HepG2 (cell line): Measurements from ENCODE around the gene TRA2B. TPM values are rescaled to one million over a fixed set of nuclear protein-coding genes. Genes with fewer than 3 reads are reported as not detected.

Experiments used
- ATAC-seq: fragments of 200-7000 bp; cut with Tn5 transposase; 3 replicates; pipeline ENCODE4 v1.9.1; 2020; ENCODE audit warnings: mild to moderate bottlenecking, moderate library complexity
- BruUV-seq: library from RNA; stranded (reverse); fragments of 400-500 nt; replicated peaks from 2 replicates; lab custom pipeline; 2021; lab: Mats Ljungman, UMichigan
- CTCF ChIA-PET: fragments of 300-600 bp; formaldehyde crosslinking; extraction: SDS; loops from one replicate; lab custom pipeline; 2021; ENCODE audit warnings: low total read pairs, inconsistent platforms, low intra/inter-chr PET ratio; lab: Yijun Ruan, JAX
- POLR2A ChIA-PET: fragments of 350-600 bp; sonication (Branson Sonifier 250); formaldehyde crosslinking; loops from one replicate; lab custom pipeline; 2020; ENCODE audit warnings: antibody characterized with exemption, inconsistent platforms; lab: Yijun Ruan, JAX
- DNase-seq: peaks from one replicate; pipeline ENCODE4 v3.0.0-alpha.2; 2015; ENCODE audit warnings: low spot score
- FAIRE-seq: peaks from 3 replicates; lab custom pipeline; 2011; peaks lifted over from hg19 to GRCh38; lab: Jason Lieb, UNC
- H2AFZ ChIP-seq: one replicate; pipeline ENCODE4 v1.6.1; 2011; ENCODE audit warnings: low read length, inconsistent platforms
- H3K27ac ChIP-seq: fragments of 300-600 bp; 3 replicates; pipeline ENCODE4 v1.8.0; 2011; ENCODE audit warnings: mixed run types, mild to moderate bottlenecking, mixed read lengths, low read length, inconsistent platforms; ENCODE audit not compliant: insufficient read depth; ENCODE audit errors: extremely low read length
- H3K27me3 ChIP-seq, 2 experiments: fragments of 200-600 bp in 1 of 2; 2 replicates in 1 of 2; 3 replicates in 1 of 2; pipeline versions ENCODE4 v1.6.0 to v1.8.0; 2011; ENCODE audit warnings: low read length in 2 of 2, mild to moderate bottlenecking in 2 of 2, moderate library complexity in 2 of 2, inconsistent platforms in 1 of 2; ENCODE audit not compliant: insufficient read depth in 2 of 2, control insufficient read depth in 1 of 2
- H3K36me3 ChIP-seq, 2 experiments: fragments of 200-600 bp in 1 of 2; replicated peaks in 1 of 2; 2 replicates in 1 of 2; 3 replicates in 1 of 2; pipeline versions ENCODE4 v1.5.1 to v1.8.0; 2011; ENCODE audit warnings: low read length in 2 of 2, inconsistent platforms in 1 of 2; ENCODE audit not compliant: insufficient read depth in 2 of 2, control insufficient read depth in 1 of 2
- H3K4me1 ChIP-seq: 2 replicates; pipeline ENCODE4 v1.5.1; 2012; ENCODE audit warnings: low read length, inconsistent platforms; ENCODE audit not compliant: insufficient read depth
- H3K4me2 ChIP-seq: 2 replicates; pipeline ENCODE4 v1.6.0; 2011; ENCODE audit warnings: low read depth, low read length, inconsistent platforms
- H3K4me3 ChIP-seq, 3 experiments: fragments of 200-600 bp in 1 of 3; sonication (generic), shearing (Covaris generic) in 1 of 3; replicated peaks in 1 of 3; 2 replicates each; pipeline ENCODE4 v1.5.1; 2011 to 2016; ENCODE audit warnings: low read length in 3 of 3, inconsistent platforms in 2 of 3, low read depth in 2 of 3, mild to moderate bottlenecking in 2 of 3, control low read depth in 1 of 3, mixed read lengths in 1 of 3; ENCODE audit not compliant: insufficient read depth in 1 of 3
- H3K79me2 ChIP-seq: one replicate; pipeline ENCODE4 v1.6.1; 2011; ENCODE audit warnings: low read length, inconsistent platforms; ENCODE audit not compliant: insufficient read depth
- H3K9ac ChIP-seq: 2 replicates; pipeline ENCODE4 v1.6.0; 2011; ENCODE audit warnings: mild to moderate bottlenecking, low read depth, low read length, inconsistent platforms; ENCODE audit not compliant: insufficient read depth
- H3K9me3 ChIP-seq: 2 replicates; pipeline ENCODE4 v1.5.1; 2012; ENCODE audit warnings: mild to moderate bottlenecking, low read length
- H4K20me1 ChIP-seq: 2 replicates; pipeline ENCODE4 v1.6.0; 2011; ENCODE audit warnings: inconsistent platforms, mild to moderate bottlenecking, low read length, moderate library complexity; ENCODE audit not compliant: insufficient read depth
- MYNN ChIP-seq: sonication (generic); formaldehyde crosslinking; IDR thresholded peaks from 2 replicates; pipeline ENCODE4 v1.4.0; 2020; ENCODE audit warnings: mild to moderate bottlenecking, low read depth, missing genetic modification reagents
- NCOA2 ChIP-seq: sonication (generic); formaldehyde crosslinking; IDR thresholded peaks from 2 replicates; pipeline ENCODE4 v1.8.0; 2022; ENCODE audit warnings: inconsistent platforms
- SMARCE1 ChIP-seq: fragments of 450-650 bp; IDR thresholded peaks from 2 replicates; pipeline ENCODE4 v1.6.1; 2017; ENCODE audit warnings: borderline replicate concordance
- SOX6 ChIP-seq, 2 experiments: fragments of 450-650 bp in 1 of 2; sonication (generic) in 1 of 2; formaldehyde crosslinking in 1 of 2; IDR thresholded peaks; 2 replicates each; pipeline versions ENCODE4 v1.4.0 to v1.6.1; 2017 to 2020; ENCODE audit warnings: antibody characterized with exemption in 1 of 2, mild to moderate bottlenecking in 1 of 2, missing genetic modification reagents in 1 of 2
- ZNF598 ChIP-seq: sonication (generic); formaldehyde crosslinking; IDR thresholded peaks from 2 replicates; pipeline ENCODE4 v1.5.1; 2020; ENCODE audit warnings: mild to moderate bottlenecking, missing genetic modification reagents, borderline replicate concordance
- WGBS: methylation state at CpG from one replicate; pipeline ENCODE4 v1.1.6; 2017; ENCODE audit warnings: low lambda C conversion rate; 5-methylcytosine and 5-hydroxymethylcytosine counted together
- in situ Hi-C: cut with HindIII; loops from 2 replicates; pipeline ENCODE4 v1.10.0; 2017; ENCODE audit warnings: low pct_unique_long_range_greater_than_20kb; ENCODE audit not compliant: extremely low pct_ligation_motif_present
- intact Hi-C: fragments of 100-400 bp; cut with micrococcal nuclease; formaldehyde crosslinking; loops from one replicate; pipeline ENCODE4 v1.10.0; 2022; ENCODE audit not compliant: unreplicated experiment
- polyA plus RNA-seq, 8 experiments: library from polyadenylated mRNA; depleted of rRNA in 3 of 8; stranded (reverse) in 7 of 8; unstranded in 1 of 8; fragments of >200 nt; fragmentation: Illumina TruSeq in 4 of 8; extraction: Trizol in 4 of 8; gene quantifications; 2 replicates each; pipeline versions ENCODE4 v1.2.1 to v1.2.3, GENCODE V29; 2011 to 2016; ENCODE audit warnings: low read depth in 4 of 8, missing spikeins in 1 of 8, mixed read lengths in 1 of 8; ENCODE audit not compliant: insufficient read depth in 1 of 8
- total RNA-seq, 5 experiments: library from RNA; depleted of rRNA; stranded (reverse); fragments of >200 nt; fragmentation: Illumina TruSeq; extraction: Trizol; gene quantifications; 2 replicates each; pipeline ENCODE4 v1.2.3, GENCODE V29; 2016; ENCODE audit warnings: low read depth in 1 of 5
- TF ChIP-seq, protein P1 (sequence below): IDR thresholded peaks from 2 replicates; pipeline ENCODE4 v1.6.1; 2012; ENCODE audit warnings: inconsistent platforms
- TF ChIP-seq, protein P2 (sequence below): sonication (generic); formaldehyde crosslinking; IDR thresholded peaks from 2 replicates; pipeline ENCODE4 v1.4.0; 2020; ENCODE audit warnings: missing genetic modification reagents, mild to moderate bottlenecking, borderline replicate concordance
- TF ChIP-seq, protein P3 (sequence below): fragments of 450-650 bp; IDR thresholded peaks from 2 replicates; pipeline ENCODE4 v1.6.1; 2017
- TF ChIP-seq, protein P4 (sequence below): sonication (generic); formaldehyde crosslinking; IDR thresholded peaks from 2 replicates; pipeline ENCODE4 v1.4.0; 2020; ENCODE audit warnings: missing genetic modification reagents, mild to moderate bottlenecking, borderline replicate concordance
- TF ChIP-seq, protein P5 (sequence below): sonication (generic); formaldehyde crosslinking; IDR thresholded peaks from 2 replicates; pipeline ENCODE4 v1.5.0; 2020; ENCODE audit warnings: mild to moderate bottlenecking, missing genetic modification reagents

TRA2B gene
- total and polyA plus RNA-seq, 2 of the 13 experiments (the other 11 are each of a cell fraction or from before 2014, with no cell fraction given), result 105 to 241 TPM

DNA sequence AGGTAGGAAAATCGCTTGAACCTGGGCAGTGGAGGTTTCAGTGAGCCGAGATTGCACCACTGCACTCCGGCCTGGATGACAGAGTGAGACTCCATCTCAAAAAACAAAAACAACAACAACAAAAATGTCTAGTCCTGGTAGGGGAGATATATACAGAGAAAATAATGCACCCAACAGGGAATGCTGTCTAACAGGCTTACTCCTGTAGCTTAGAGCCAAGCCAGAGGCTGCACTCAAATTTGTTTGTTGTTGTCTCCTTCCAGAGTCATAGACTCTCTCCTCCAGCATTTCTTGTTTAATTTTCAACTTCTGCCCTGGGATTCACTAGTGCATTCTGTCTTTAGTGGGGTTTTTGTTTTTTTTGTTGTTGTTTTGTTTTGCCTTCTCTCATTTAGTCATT lies 4.6 kb upstream of the TRA2B start:
- TF ChIP-seq, protein P1, sequence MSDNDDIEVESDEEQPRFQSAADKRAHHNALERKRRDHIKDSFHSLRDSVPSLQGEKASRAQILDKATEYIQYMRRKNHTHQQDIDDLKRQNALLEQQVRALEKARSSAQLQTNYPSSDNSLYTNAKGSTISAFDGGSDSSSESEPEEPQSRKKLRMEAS, result no peak
- ATAC-seq, result no peak
- intact Hi-C loops (loop anchor here (2.0 kb wide), 1 partner anchor 30 kb away; no protein-coding TSS in a partner anchor), in situ Hi-C loops (no loop called here)
- no peaks in the 10 kb centered on the region for H3K36me3 ChIP-seq
- H3K9ac ChIP-seq, result peak overlapping the region; percentile 48; the same call in 1 of the 2 replicates
- no peaks in the 10 kb centered on the region for H4K20me1 ChIP-seq
- H3K9me3 ChIP-seq, result no peaks in the 10 kb centered on the region
- peak overlapping the region; percentile 89 for H3K4me2 ChIP-seq
- H3K4me3 ChIP-seq, result peak overlapping the region in 2 of 3 experiments; percentile 36 to 59; a peak in 2 of 6 replicates
- peaks cover 34% of the 10 kb centered on the region for H3K4me1 ChIP-seq
- H3K27ac ChIP-seq, result no peak overlapping the region
- H3K79me2 ChIP-seq, result peaks cover 7% of the 10 kb centered on the region
- CTCF ChIA-PET, result interaction anchor here (2.2 kb wide), 1 partner anchor 35 kb away, joined by 12 read pairs; no protein-coding TSS in a partner anchor
- peak overlapping the region; percentile 66 for H2AFZ ChIP-seq
- WGBS, result 40% methylated on average over 3 of the region's 3 CpGs
- no peaks in the 10 kb centered on the region; a peak in 1 of 5 replicates for H3K27me3 ChIP-seq
- POLR2A ChIA-PET, result interaction anchor here (1.9 to 2.7 kb wide), 4 partner anchors 11 to 30 kb away, joined by 6 to 52 read pairs (median 24); no protein-coding TSS in a partner anchor
- no TSS peak for BruUV-seq
- no peak for FAIRE-seq
- no peak for DNase-seq

DNA sequence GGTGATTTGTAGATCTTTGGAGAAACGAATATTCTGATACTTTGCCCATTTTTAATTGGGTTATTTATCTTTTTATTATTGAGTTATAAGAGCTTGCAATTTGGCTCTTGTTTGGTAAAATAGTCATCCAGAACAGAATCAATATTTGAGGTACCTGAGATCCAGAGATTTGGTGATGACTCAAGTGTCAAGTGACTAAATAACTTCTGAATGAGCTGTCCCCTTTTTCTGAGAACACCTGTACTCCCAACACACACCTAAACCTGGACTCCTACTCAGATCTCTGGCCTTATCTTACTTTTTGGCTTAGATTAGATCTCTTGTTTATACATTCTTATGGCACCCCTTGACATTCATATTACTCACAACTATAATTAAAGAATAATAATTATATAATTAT lies 3.1 kb upstream of the TRA2B start:
- Histone ChIP-seq H3K9ac (no peak overlapping the region), H3K9me3 (no peaks in the 10 kb centered on the region), H3K4me3 (no peak overlapping the region), H3K27me3 (no peaks in the 10 kb centered on the region; a peak in 1 of 5 replicates), H2AFZ (no peak overlapping the region), H4K20me1 (peaks cover 10% of the 10 kb centered on the region), H3K4me2 (no peak overlapping the region), H3K79me2 (peaks cover 22% of the 10 kb centered on the region), H3K4me1 (peaks cover 34% of the 10 kb centered on the region), H3K36me3 (no peaks in the 10 kb centered on the region), H3K27ac (no peak overlapping the region)
- ATAC-seq, result no peak
- DNase-seq, result no peak
- 50% methylated on average over 1 of the region's 1 CpG for WGBS
- intact Hi-C loops, result no loop called here
- in situ Hi-C loops, result no loop called here
- ChIA-PET POLR2A (no interaction called here), CTCF (no interaction called here)
- no TSS peak for BruUV-seq
- FAIRE-seq, result no peak
- TF ChIP-seq SOX6 (IDR thresholded peaks at IDR 0.05) (no peak), SOX6 (CRISPR knock-in tag; IDR thresholded peaks at IDR 0.05) (no peak), MYNN (no peak), SMARCE1 (no peak), ZNF598 (no peak), NCOA2 (CRISPR knock-in tag) (no peak)
- TF ChIP-seq, protein P2, sequence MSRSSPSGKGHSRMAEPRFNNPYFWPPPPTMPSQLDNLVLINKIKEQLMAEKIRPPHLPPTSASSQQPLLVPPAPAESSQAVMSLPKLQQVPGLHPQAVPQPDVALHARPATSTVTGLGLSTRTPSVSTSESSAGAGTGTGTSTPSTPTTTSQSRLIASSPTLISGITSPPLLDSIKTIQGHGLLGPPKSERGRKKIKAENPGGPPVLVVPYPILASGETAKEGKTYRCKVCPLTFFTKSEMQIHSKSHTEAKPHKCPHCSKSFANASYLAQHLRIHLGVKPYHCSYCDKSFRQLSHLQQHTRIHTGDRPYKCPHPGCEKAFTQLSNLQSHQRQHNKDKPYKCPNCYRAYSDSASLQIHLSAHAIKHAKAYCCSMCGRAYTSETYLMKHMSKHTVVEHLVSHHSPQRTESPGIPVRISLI (CRISPR knock-in tag), result no peak
- TF ChIP-seq, protein P3, sequence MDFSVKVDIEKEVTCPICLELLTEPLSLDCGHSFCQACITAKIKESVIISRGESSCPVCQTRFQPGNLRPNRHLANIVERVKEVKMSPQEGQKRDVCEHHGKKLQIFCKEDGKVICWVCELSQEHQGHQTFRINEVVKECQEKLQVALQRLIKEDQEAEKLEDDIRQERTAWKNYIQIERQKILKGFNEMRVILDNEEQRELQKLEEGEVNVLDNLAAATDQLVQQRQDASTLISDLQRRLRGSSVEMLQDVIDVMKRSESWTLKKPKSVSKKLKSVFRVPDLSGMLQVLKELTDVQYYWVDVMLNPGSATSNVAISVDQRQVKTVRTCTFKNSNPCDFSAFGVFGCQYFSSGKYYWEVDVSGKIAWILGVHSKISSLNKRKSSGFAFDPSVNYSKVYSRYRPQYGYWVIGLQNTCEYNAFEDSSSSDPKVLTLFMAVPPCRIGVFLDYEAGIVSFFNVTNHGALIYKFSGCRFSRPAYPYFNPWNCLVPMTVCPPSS, result no peak
- TF ChIP-seq, protein P4, sequence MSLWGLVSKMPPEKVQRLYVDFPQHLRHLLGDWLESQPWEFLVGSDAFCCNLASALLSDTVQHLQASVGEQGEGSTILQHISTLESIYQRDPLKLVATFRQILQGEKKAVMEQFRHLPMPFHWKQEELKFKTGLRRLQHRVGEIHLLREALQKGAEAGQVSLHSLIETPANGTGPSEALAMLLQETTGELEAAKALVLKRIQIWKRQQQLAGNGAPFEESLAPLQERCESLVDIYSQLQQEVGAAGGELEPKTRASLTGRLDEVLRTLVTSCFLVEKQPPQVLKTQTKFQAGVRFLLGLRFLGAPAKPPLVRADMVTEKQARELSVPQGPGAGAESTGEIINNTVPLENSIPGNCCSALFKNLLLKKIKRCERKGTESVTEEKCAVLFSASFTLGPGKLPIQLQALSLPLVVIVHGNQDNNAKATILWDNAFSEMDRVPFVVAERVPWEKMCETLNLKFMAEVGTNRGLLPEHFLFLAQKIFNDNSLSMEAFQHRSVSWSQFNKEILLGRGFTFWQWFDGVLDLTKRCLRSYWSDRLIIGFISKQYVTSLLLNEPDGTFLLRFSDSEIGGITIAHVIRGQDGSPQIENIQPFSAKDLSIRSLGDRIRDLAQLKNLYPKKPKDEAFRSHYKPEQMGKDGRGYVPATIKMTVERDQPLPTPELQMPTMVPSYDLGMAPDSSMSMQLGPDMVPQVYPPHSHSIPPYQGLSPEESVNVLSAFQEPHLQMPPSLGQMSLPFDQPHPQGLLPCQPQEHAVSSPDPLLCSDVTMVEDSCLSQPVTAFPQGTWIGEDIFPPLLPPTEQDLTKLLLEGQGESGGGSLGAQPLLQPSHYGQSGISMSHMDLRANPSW (CRISPR knock-in tag), result no peak
- TF ChIP-seq, protein P5, sequence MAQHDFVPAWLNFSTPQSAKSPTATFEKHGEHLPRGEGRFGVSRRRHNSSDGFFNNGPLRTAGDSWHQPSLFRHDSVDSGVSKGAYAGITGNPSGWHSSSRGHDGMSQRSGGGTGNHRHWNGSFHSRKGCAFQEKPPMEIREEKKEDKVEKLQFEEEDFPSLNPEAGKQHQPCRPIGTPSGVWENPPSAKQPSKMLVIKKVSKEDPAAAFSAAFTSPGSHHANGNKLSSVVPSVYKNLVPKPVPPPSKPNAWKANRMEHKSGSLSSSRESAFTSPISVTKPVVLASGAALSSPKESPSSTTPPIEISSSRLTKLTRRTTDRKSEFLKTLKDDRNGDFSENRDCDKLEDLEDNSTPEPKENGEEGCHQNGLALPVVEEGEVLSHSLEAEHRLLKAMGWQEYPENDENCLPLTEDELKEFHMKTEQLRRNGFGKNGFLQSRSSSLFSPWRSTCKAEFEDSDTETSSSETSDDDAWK, result no peak
